ENCODE results near the gene GABRB2.

GABRB2 gene

DNA sequence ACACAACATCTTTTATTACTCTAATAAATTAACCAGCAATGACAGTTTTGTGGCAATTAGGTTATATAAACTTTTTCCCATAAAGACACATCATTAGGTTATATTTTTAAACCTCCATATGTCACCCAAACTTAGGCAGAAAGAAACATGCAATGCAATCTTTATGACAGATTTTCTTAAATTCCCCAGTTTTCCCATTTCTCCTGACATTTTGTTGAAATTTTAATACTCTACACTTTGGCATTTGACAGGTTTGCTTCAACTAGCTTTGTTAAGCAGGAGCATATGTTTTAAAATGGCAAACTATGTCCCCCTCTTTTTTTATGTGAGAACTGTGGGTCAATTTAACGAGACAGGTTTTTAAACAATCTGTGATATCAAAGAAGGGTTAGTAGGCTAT, 155.5 kb downstream of the GABRB2 start:
- no peaks in the 10 kb centered on the region for H3K9me3 ChIP-seq (ENCODE audit: control insufficient read depth, insufficient read depth, low read length)
- H3K9ac ChIP-seq (ENCODE audit: low read depth, low read length), result no peak overlapping the region
- no peaks in the 10 kb centered on the region for H3K36me3 ChIP-seq (ENCODE audit: insufficient read depth, low read length)
- H3K4me1 ChIP-seq (ENCODE audit: insufficient read depth, low read length), result no peaks in the 10 kb centered on the region

DNA sequence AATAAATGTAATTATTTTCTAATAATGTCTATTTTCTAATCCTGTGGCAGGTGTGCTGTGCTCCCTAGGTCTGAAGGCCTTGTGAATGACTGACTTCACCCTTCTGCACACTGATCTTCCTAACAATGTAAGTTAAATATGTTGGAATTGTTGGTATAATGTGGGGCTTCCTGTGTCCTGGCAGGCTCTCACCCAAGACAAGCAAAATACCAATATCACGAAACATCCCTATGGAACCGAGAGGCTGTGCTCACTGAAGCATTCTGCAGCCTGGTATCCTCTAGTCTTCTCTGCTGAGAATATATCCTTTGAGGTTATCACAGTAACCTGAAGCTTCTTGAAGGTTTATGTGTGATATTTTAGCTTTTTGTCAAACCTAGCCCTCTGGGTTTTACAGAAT, 159.4 kb downstream of the GABRB2 start:
- H3K9ac ChIP-seq (ENCODE audit: low read depth, low read length), result no peak overlapping the region
- no peaks in the 10 kb centered on the region for H3K9me3 ChIP-seq (ENCODE audit: control insufficient read depth, insufficient read depth, low read length)
- H3K36me3 ChIP-seq (ENCODE audit: insufficient read depth, low read length), result no peaks in the 10 kb centered on the region
- no peaks in the 10 kb centered on the region for H3K4me1 ChIP-seq (ENCODE audit: insufficient read depth, low read length)

DNA sequence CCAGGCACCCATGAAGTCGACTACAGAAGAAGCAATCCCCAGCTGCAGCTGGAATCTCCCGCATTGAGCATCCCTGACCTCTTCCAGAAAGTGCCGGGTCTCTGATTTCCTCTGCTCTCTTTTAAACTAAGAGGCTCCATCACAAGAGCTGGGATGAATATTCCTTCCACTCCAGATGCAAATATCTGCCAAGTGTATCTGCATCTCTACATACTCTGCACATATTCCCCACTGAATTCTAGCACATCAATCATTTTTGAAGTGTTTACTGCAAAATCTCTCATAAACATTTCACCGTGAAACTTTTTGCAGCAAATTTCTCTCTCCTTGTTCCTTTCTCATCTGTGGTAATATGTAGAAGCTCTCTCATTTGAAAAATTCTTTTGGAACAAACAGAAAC, 161.5 kb downstream of the GABRB2 start:
- Histone ChIP-seq H3K4me1 (ENCODE audit: insufficient read depth, low read length) (no peaks in the 10 kb centered on the region), H3K9me3 (ENCODE audit: control insufficient read depth, insufficient read depth, low read length) (no peaks in the 10 kb centered on the region), H3K36me3 (ENCODE audit: insufficient read depth, low read length) (no peaks in the 10 kb centered on the region), H3K9ac (ENCODE audit: low read depth, low read length) (no peak overlapping the region)

DNA sequence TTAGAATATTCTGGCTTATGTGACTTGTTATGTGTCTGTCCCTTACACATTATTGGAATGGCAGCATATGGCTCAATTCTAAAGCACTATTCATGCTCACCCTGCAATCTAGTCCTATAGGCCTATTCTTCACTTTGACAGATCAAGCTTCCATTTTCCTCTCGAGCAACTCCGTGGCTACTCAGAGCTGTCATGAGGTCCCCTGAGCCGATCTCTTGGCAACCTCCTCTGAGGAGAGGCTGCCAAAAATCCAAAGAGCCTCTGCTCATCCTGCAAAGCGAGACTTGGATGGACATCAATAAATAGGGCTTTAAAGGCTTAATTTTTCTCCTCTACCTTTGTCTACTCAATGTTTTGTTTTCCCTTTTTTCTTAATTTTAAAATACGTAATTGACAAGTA, 163.8 kb downstream of the GABRB2 start:
- no peak overlapping the region for H3K9ac ChIP-seq (ENCODE audit: low read depth, low read length)
- no peaks in the 10 kb centered on the region for H3K4me1 ChIP-seq (ENCODE audit: insufficient read depth, low read length)
- H3K36me3 ChIP-seq (ENCODE audit: insufficient read depth, low read length), result no peaks in the 10 kb centered on the region
- H3K9me3 ChIP-seq (ENCODE audit: control insufficient read depth, insufficient read depth, low read length), result no peaks in the 10 kb centered on the region

DNA sequence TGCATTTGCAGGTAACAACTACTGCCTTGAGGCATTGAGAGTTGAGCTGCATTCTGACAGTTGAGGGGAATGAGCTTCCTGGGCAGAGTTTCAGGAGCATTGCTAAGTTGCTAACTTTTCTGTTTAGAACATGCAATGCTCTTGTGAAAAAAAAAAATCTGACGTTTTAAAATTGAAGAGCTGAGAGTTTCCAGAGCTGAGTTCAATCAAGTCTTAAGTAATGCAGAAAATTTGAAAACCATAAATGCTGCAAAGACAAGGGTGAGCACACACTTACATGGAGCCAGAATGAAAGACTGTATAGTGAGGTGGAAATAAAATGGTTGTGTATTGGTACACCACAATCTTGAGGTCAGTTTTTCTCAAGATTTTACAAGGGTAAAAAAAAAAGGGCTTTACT, 166.0 kb downstream of the GABRB2 start:
- Histone ChIP-seq H3K4me1 (ENCODE audit: insufficient read depth, low read length) (no peaks in the 10 kb centered on the region), H3K9ac (ENCODE audit: low read depth, low read length) (no peak overlapping the region), H3K36me3 (ENCODE audit: insufficient read depth, low read length) (no peaks in the 10 kb centered on the region), H3K9me3 (ENCODE audit: control insufficient read depth, insufficient read depth, low read length) (no peaks in the 10 kb centered on the region)

DNA sequence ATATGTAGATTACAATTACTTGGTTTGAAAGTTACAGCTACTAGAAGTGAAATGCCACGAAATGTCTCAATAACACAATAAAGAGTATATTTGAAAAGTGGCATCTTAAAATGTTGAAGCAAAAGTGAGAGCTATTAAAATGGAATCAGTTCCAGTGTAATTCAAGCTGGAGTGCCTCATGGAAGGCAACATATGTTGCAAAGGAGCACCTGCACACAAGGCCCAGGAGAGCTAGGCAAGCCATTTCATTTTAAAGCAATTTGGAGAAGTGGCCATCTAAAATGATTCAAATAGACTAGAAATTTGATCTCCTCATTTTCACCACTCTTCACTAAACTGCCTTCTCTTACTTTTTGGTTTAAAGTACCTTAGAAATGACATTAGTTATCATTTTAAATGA, 167.8 kb downstream of the GABRB2 start:
- Histone ChIP-seq H3K9me3 (ENCODE audit: control insufficient read depth, insufficient read depth, low read length) (no peaks in the 10 kb centered on the region), H3K4me1 (ENCODE audit: insufficient read depth, low read length) (no peaks in the 10 kb centered on the region), H3K36me3 (ENCODE audit: insufficient read depth, low read length) (no peaks in the 10 kb centered on the region), H3K9ac (ENCODE audit: low read depth, low read length) (no peak overlapping the region)

DNA sequence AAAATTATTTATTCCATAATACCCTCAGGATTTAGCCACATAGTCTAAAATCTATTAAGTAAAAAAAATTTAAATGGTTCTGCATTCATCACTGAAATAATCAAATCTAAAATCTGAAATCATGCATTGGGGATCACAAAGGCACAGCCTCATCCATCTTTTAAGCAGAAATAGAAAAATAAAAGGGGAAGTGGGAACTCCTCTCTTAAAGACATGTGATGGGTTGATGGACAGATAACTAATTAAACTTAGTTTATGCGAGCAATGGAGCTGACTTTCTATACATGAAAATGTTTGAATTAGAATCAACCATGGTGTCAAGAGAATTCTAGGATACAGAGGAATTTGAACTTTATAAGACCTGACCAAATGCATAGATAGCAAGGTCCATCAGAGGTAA, 170.5 kb downstream of the GABRB2 start:
- Histone ChIP-seq H3K9ac (ENCODE audit: low read depth, low read length) (no peak overlapping the region), H3K4me1 (ENCODE audit: insufficient read depth, low read length) (no peaks in the 10 kb centered on the region), H3K36me3 (ENCODE audit: insufficient read depth, low read length) (no peaks in the 10 kb centered on the region), H3K9me3 (ENCODE audit: control insufficient read depth, insufficient read depth, low read length) (no peaks in the 10 kb centered on the region)

DNA sequence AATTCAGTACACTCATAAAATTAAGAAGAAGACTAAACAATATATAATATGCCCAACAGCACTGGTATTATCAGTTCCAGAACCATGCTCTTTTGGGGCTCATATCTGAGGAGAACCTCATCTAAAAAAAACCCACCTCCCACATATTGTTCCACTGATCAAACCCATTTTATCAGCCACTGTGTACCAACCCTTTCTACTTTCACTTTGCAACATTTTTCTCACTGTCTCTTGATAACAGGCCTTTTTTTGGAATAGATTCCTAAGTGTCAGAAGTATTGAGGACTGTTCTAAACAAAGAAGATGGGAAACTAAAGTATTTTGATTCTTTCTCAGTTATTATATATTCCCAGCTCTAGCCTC, 173.2 kb downstream of the GABRB2 start:
- no peaks in the 10 kb centered on the region for H3K4me1 ChIP-seq (ENCODE audit: insufficient read depth, low read length)

DNA sequence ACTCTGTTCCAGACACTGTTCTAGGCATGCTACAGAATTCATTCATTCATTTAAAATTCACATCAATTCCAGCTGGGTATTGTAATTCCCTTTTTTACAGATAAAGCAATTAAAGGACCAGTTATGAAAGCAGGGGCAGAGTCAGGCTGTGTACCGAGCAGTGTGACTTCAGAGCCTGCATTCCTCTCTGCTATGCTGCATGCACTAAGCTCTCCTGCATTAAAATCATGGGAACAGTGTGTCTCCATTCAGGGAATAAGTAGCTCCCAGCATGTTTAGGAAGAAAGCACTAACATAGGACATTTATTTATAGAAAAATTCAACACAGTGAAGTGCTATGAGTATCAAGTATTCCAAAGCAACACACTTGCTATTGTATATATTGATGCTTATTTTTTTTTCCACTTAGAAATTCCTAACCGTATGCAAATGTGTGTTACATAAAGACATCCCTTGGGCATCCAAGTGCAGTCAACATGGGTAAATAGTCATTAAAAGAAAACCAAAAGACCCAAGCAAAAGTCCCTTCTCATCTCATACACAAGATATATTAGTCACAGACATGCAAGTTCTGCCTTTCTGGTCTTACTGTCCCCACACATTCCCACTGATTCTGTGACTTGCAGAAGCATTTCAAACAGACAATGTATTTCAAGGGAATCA, 173.7 kb downstream of the GABRB2 start:
- no peak overlapping the region for H3K9ac ChIP-seq (ENCODE audit: low read depth, low read length)
- no peaks in the 10 kb centered on the region for H3K4me1 ChIP-seq (ENCODE audit: insufficient read depth, low read length)
- H3K9me3 ChIP-seq (ENCODE audit: control insufficient read depth, insufficient read depth, low read length), result no peaks in the 10 kb centered on the region
- no peaks in the 10 kb centered on the region for H3K36me3 ChIP-seq (ENCODE audit: insufficient read depth, low read length)

More for the DNA sequence above, 173.2 kb downstream of the GABRB2 start:
- no peak overlapping the region for H3K9ac ChIP-seq (ENCODE audit: low read depth, low read length)
- H3K9me3 ChIP-seq (ENCODE audit: control insufficient read depth, insufficient read depth, low read length), result no peaks in the 10 kb centered on the region
- no peaks in the 10 kb centered on the region for H3K36me3 ChIP-seq (ENCODE audit: insufficient read depth, low read length)

DNA sequence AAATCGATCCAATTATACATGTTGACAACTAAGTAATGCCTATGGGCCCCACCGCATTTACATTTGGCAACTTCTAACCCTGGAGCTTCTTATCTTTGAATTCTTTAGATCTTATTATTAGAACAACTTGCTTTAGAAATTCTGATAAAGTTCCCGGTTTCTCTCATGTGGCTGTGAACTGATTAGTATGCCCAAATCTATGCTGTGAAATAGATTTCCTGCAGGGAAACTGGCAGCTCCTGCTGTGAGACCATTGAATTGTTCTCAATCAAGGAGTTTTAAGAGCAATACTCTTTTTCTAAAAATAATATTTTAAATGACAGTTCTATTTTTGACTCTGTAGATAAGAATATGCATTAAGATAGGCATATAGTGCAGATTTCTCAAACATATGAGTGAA, 177.5 kb downstream of the GABRB2 start:
- Histone ChIP-seq H3K4me1 (ENCODE audit: insufficient read depth, low read length) (no peaks in the 10 kb centered on the region), H3K9me3 (ENCODE audit: control insufficient read depth, insufficient read depth, low read length) (no peaks in the 10 kb centered on the region), H3K9ac (ENCODE audit: low read depth, low read length) (no peak overlapping the region), H3K36me3 (ENCODE audit: insufficient read depth, low read length) (no peaks in the 10 kb centered on the region)

DNA sequence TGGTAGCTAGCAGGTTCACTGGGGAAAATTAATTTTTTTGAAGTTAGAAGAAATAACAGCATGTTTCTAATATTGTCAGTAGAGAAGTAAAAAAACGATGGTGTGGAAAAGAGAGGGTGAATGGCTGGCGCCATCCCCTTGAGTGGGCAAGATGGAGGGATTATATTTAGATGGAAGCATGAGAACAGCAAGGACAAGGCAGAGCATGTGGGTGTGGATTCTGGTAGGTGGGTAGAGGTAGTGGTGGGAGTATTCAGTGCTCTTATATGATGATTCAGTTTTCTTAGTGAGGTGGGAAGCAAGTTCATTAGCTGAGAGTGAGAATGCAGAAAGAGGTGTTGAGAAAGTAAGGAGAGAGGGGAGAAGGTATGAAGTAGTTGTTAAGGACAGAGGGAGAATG, 188.1 kb downstream of the GABRB2 start:
- Histone ChIP-seq H3K9me3 (ENCODE audit: control insufficient read depth, insufficient read depth, low read length) (no peaks in the 10 kb centered on the region), H3K4me1 (ENCODE audit: insufficient read depth, low read length) (no peaks in the 10 kb centered on the region), H3K9ac (ENCODE audit: low read depth, low read length) (no peak overlapping the region), H3K36me3 (ENCODE audit: insufficient read depth, low read length) (no peaks in the 10 kb centered on the region)

DNA sequence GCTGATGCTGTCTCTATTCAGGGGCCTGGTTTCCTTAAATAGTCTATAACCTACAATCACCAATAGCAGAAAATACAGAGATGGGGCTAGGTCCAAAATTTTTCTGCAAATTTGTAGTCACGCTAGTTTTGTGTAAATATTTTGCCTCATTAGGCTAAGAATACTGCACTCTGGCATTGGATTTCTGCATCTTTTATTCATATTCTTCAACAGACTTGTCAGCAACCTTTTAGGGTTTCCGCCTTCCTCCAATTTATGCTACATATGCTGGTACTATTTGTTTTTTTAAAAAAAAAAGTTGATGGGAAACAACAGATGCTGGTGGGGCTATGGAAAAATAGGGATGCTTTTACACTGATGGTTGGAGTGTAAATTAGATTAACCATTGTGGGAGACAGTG, 202.3 kb downstream of the GABRB2 start:
- Histone ChIP-seq H3K9ac (ENCODE audit: low read depth, low read length) (no peak overlapping the region), H3K36me3 (ENCODE audit: insufficient read depth, low read length) (no peaks in the 10 kb centered on the region), H3K4me1 (ENCODE audit: insufficient read depth, low read length) (no peaks in the 10 kb centered on the region), H3K9me3 (ENCODE audit: control insufficient read depth, insufficient read depth, low read length) (no peaks in the 10 kb centered on the region)

DNA sequence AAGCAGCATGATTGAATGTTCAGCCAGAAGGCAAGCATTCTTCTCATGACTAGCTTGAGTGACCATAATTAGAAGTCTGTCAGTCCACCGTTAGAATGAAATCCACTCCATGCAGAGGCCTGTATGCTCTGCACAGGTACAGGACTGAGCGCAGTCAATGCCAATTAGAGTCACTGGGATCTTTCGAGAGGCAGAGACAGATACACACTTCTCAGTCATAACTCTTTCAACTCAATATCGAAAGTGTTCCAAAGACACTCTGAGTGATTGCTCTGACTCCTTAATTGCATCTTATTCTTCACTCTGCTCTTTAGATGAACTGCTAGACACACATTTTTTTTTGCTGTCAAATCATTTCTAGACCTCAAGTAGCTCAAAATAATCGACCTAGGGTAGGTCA, 203.6 kb downstream of the GABRB2 start:
- no peaks in the 10 kb centered on the region for H3K4me1 ChIP-seq (ENCODE audit: insufficient read depth, low read length)
- H3K9me3 ChIP-seq (ENCODE audit: control insufficient read depth, insufficient read depth, low read length), result no peaks in the 10 kb centered on the region
- H3K36me3 ChIP-seq (ENCODE audit: insufficient read depth, low read length), result no peaks in the 10 kb centered on the region
- H3K9ac ChIP-seq (ENCODE audit: low read depth, low read length), result no peak overlapping the region

DNA sequence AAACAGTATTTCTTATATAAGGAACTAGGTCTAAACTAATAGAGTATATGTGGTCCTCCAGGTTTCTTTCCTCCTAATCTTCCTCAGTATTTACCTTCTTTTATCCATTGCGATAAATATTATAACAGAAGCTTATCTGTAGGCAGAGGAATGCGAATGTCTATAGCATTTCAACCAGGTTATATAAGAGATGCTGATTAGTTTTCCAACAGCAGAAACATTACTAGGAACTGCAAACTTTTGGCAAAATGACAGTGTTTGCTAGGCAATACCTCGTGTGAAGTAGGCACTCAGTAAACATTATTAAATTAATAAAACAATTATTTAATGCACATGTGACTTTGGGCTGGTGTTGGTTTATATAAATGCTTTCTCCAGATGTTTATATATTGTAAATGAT, 206.5 kb downstream of the GABRB2 start:
- Histone ChIP-seq H3K4me1 (ENCODE audit: insufficient read depth, low read length) (no peaks in the 10 kb centered on the region), H3K9ac (ENCODE audit: low read depth, low read length) (no peak overlapping the region), H3K36me3 (ENCODE audit: insufficient read depth, low read length) (no peaks in the 10 kb centered on the region), H3K9me3 (ENCODE audit: control insufficient read depth, insufficient read depth, low read length) (no peaks in the 10 kb centered on the region)

DNA sequence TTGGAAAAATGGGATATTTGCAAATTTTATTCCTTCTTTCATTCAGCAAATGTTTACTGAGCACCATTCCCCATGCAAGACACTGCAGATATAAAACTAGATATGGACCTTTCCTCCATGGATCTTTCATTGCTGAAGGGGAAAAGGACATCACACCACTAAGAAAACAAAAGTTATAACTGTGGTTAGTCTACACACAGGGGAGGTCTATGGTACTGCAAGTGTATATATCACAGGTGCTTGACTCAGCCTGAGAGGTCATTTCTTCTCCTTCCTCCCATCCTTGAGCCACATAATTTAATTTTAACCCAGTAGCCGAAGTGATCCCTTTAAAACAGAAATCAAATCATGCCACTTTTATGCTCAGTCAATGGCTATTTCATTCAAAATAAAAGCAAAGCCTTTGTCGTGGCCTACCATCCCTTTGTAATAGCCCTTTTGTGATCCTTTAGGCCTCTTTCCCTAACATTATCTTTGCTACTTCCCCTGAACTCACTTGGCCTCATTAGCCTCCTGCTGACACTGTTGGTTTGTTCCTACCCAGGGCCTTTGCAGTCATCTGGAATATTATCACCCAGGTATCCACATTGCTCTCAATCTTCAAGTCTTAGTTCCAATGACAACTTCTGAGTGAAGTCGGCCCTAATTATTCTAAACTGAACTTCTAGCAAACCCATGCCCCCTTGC, 213.2 kb downstream of the GABRB2 start:
- Histone ChIP-seq H3K36me3 (ENCODE audit: insufficient read depth, low read length) (no peaks in the 10 kb centered on the region), H3K9ac (ENCODE audit: low read depth, low read length) (no peak overlapping the region), H3K4me1 (ENCODE audit: insufficient read depth, low read length) (no peaks in the 10 kb centered on the region), H3K9me3 (ENCODE audit: control insufficient read depth, insufficient read depth, low read length) (no peaks in the 10 kb centered on the region)
